DMS 273 (cell line): ENCODE data around the gene GALNT14.
"Not testable (repeated sequence)": the region's sequence is repeated elsewhere in the genome, so short reads cannot be mapped to it uniquely, and the experiment has no call there.

Source experiments
- DNase-seq: peaks from one replicate; lab custom pipeline; 2025; ENCODE audit not compliant: unreplicated experiment; lab: John Stamatoyannopoulos, UW

Gene GALNT14

GRCh38 chr2:30910686-30911085, 227.6 kb downstream of the GALNT14 start:
- no peak for DNase-seq

GRCh38 chr2:30904437-30904836, 233.8 kb downstream of the GALNT14 start:
- not testable (repeated sequence) for DNase-seq

- DNase-seq, result no peak
These were observed 234.9 kb downstream of the GALNT14 start for GRCh38 chr2:30903326-30903725.

- no peak for DNase-seq
These were observed 237.9 kb downstream of the GALNT14 start for GRCh38 chr2:30900381-30900780.

GRCh38 chr2:30899516-30900054, 238.7 kb downstream of the GALNT14 start:
- DNase-seq, result no peak

- no peak for DNase-seq
These were observed 240.7 kb downstream of the GALNT14 start for GRCh38 chr2:30897539-30897938.

GRCh38 chr2:30894498-30895119, 243.6 kb downstream of the GALNT14 start:
- no peak for DNase-seq

- no peak for DNase-seq
These were observed 249.3 kb downstream of the GALNT14 start for GRCh38 chr2:30888852-30889409.

GRCh38 chr2:30886080-30886479, 252.2 kb downstream of the GALNT14 start:
- no peak for DNase-seq

- DNase-seq, result no peak
These were observed 254.4 kb downstream of the GALNT14 start for GRCh38 chr2:30883822-30884221.

GRCh38 chr2:30883184-30883583, 255.1 kb downstream of the GALNT14 start:
- DNase-seq, result no peak

- no peak for DNase-seq
These were observed 257.7 kb downstream of the GALNT14 start for GRCh38 chr2:30880516-30880915.

- DNase-seq, result no peak
These were observed 260.4 kb downstream of the GALNT14 start for GRCh38 chr2:30877833-30878232.

- DNase-seq, result no peak
These were observed 265.4 kb downstream of the GALNT14 start for GRCh38 chr2:30872797-30873196.

GRCh38 chr2:30871980-30872789, 266.1 kb downstream of the GALNT14 start:
- DNase-seq, result no peak

GRCh38 chr2:30871440-30871839, 266.8 kb downstream of the GALNT14 start:
- no peak for DNase-seq

GRCh38 chr2:30869988-30870387, 268.3 kb downstream of the GALNT14 start:
- no peak for DNase-seq

GRCh38 chr2:30867385-30867784, 270.9 kb downstream of the GALNT14 start:
- no peak for DNase-seq

- DNase-seq, result no peak
These were observed 271.3 kb downstream of the GALNT14 start for GRCh38 chr2:30866974-30867373.

GRCh38 chr2:30865892-30866681, 272.2 kb downstream of the GALNT14 start:
- no peak for DNase-seq

- DNase-seq, result no peak
These were observed 273.0 kb downstream of the GALNT14 start for GRCh38 chr2:30865243-30865642.
